ENCODE measurements around the gene HCLS1.

The HCLS1 gene

DNA sequence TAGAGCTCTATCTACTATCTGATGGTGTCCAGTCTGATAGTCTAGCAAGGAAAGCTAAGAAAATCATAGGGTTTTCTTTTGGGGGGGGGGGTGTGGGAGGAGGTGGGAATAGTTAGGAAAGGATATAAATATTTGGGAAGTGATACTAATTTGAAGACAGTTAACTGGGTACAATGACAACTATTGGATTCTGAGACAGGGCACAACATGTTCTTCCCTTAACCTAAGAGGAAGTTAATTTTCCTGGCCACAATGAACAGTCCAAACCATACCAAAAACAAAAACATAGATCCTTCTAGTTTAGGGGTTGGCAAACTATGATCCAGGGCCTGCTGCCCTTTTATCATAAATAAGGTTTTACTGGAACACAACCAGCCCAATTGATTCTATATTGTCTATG, 10.0 kb upstream of the HCLS1 start:
- ChIA-PET POLR2A (no interaction called here), CTCF (interaction anchor here (0.6 to 0.7 kb wide), 2 partner anchors 628 to 1199 kb away, joined by 3 to 4 read pairs; no protein-coding TSS in a partner anchor)
- no peak overlapping the region for H3K27ac ChIP-seq (ENCODE audit: extremely low read depth, low read depth, low read length)
- peaks cover 13 to 88% of the 10 kb centered on the region in 2 experiments for H3K36me3 ChIP-seq (ENCODE audit: control insufficient read depth in 2 of 2, insufficient read depth in 1 of 2, low read length in 2 of 2)
- no peaks in the 10 kb centered on the region for H3K9me3 ChIP-seq (ENCODE audit: control insufficient read depth, insufficient read depth, low read depth, low read length)
- H3K4me3 ChIP-seq (ENCODE audit: low read depth, low read length) = no peak overlapping the region
- TF ChIP-seq, protein P1, sequence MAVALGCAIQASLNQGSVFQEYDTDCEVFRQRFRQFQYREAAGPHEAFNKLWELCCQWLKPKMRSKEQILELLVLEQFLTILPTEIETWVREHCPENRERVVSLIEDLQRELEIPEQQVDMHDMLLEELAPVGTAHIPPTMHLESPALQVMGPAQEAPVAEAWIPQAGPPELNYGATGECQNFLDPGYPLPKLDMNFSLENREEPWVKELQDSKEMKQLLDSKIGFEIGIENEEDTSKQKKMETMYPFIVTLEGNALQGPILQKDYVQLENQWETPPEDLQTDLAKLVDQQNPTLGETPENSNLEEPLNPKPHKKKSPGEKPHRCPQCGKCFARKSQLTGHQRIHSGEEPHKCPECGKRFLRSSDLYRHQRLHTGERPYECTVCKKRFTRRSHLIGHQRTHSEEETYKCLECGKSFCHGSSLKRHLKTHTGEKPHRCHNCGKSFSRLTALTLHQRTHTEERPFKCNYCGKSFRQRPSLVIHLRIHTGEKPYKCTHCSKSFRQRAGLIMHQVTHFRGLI (tag by site-specific recombination; IDR thresholded peaks at IDR 0.05) = no peak
- TF ChIP-seq, protein P2, sequence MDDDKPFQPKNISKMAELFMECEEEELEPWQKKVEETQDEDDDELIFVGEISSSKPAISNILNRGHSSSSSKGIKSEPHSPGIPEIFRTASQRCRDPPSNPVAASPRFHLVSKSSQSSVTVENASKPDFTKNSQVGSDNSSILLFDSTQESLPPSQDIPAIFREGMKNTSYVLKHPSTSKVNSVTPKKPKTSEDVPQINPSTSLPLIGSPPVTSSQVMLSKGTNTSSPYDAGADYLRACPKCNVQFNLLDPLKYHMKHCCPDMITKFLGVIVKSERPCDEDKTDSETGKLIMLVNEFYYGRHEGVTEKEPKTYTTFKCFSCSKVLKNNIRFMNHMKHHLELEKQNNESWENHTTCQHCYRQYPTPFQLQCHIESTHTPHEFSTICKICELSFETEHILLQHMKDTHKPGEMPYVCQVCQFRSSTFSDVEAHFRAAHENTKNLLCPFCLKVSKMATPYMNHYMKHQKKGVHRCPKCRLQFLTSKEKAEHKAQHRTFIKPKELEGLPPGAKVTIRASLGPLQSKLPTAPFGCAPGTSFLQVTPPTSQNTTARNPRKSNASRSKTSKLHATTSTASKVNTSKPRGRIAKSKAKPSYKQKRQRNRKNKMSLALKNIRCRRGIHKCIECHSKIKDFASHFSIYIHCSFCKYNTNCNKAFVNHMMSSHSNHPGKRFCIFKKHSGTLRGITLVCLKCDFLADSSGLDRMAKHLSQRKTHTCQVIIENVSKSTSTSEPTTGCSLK (tag by site-specific recombination; IDR thresholded peaks at IDR 0.05) = no peak
- no peaks in the 10 kb centered on the region for H3K4me1 ChIP-seq (ENCODE audit: control insufficient read depth, insufficient read depth, low read length)

DNA sequence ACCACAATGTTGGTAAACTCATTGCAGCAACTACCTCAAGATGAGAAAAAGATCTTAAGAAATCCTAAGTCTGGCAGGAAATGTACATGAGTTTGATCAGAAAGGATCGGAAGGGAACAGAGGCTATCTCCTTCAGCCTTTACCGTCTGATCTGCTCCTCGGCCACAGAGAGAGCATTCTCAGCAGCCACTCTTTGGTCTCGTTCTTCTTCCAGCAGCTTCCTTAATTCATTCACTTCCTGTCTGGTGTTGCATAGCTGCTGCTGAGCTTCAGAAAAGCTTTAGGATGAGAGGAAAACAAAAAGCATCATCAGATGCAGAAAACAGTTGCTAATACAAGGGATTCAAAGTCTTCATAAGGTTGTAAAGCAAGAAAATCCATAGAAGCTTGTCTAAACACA, 6.6 kb upstream of the HCLS1 start:
- ChIA-PET POLR2A (no interaction called here), CTCF (interaction anchor here (0.7 kb wide), 1 partner anchor 121 kb away, joined by 6 read pairs; no protein-coding TSS in a partner anchor)
- TF ChIP-seq, protein P3, sequence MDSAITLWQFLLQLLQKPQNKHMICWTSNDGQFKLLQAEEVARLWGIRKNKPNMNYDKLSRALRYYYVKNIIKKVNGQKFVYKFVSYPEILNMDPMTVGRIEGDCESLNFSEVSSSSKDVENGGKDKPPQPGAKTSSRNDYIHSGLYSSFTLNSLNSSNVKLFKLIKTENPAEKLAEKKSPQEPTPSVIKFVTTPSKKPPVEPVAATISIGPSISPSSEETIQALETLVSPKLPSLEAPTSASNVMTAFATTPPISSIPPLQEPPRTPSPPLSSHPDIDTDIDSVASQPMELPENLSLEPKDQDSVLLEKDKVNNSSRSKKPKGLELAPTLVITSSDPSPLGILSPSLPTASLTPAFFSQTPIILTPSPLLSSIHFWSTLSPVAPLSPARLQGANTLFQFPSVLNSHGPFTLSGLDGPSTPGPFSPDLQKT (IDR thresholded peaks at IDR 0.05; ENCODE audit: borderline replicate concordance, low read depth, low read length) = no peak
- TF ChIP-seq ZNF707 (tag by site-specific recombination; IDR thresholded peaks at IDR 0.05) (no peak), ZSCAN30 (tag by site-specific recombination; IDR thresholded peaks at IDR 0.05) (no peak)
- TF ChIP-seq, protein P4, sequence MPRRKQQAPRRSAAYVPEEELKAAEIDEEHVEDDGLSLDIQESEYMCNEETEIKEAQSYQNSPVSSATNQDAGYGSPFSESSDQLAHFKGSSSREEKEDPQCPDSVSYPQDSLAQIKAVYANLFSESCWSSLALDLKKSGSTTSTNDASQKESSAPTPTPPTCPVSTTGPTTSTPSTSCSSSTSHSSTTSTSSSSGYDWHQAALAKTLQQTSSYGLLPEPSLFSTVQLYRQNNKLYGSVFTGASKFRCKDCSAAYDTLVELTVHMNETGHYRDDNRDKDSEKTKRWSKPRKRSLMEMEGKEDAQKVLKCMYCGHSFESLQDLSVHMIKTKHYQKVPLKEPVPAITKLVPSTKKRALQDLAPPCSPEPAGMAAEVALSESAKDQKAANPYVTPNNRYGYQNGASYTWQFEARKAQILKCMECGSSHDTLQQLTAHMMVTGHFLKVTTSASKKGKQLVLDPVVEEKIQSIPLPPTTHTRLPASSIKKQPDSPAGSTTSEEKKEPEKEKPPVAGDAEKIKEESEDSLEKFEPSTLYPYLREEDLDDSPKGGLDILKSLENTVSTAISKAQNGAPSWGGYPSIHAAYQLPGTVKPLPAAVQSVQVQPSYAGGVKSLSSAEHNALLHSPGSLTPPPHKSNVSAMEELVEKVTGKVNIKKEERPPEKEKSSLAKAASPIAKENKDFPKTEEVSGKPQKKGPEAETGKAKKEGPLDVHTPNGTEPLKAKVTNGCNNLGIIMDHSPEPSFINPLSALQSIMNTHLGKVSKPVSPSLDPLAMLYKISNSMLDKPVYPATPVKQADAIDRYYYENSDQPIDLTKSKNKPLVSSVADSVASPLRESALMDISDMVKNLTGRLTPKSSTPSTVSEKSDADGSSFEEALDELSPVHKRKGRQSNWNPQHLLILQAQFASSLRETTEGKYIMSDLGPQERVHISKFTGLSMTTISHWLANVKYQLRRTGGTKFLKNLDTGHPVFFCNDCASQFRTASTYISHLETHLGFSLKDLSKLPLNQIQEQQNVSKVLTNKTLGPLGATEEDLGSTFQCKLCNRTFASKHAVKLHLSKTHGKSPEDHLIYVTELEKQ (tag by site-specific recombination; IDR thresholded peaks at IDR 0.05; ENCODE audit: borderline replicate concordance) = no peak
- TF ChIP-seq, protein P5, sequence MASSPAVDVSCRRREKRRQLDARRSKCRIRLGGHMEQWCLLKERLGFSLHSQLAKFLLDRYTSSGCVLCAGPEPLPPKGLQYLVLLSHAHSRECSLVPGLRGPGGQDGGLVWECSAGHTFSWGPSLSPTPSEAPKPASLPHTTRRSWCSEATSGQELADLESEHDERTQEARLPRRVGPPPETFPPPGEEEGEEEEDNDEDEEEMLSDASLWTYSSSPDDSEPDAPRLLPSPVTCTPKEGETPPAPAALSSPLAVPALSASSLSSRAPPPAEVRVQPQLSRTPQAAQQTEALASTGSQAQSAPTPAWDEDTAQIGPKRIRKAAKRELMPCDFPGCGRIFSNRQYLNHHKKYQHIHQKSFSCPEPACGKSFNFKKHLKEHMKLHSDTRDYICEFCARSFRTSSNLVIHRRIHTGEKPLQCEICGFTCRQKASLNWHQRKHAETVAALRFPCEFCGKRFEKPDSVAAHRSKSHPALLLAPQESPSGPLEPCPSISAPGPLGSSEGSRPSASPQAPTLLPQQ (tag by site-specific recombination; IDR thresholded peaks at IDR 0.05) = no peak

DNA sequence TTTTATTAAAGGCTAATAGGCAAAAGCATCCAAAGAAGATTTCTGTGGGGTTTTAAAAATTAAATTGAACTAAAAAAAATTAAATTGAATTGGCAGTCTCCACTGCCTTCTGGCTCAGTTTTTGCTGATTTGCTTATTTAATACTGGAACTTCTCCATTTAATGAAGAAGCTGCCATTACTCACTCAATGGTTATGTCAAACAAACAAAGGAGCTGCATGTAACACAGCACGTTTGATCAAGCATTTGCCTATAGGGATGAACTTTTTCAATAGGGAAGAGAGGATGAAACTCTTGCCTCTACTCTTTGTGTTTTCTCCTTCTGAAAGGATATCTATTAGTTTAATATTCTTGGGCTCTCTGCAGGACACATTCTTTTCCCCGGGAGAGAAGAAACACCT, 4.8 kb upstream of the HCLS1 start:
- TF ChIP-seq ZNF777 (tag by site-specific recombination; IDR thresholded peaks at IDR 0.05; ENCODE audit: borderline replicate concordance) (no peak), ZNF350 (tag by site-specific recombination; IDR thresholded peaks at IDR 0.05) (no peak), ZBTB17 (tag by site-specific recombination; IDR thresholded peaks at IDR 0.05) (no peak), GFI1B (tag by site-specific recombination; IDR thresholded peaks at IDR 0.05) (no peak), GLIS1 (tag by site-specific recombination; IDR thresholded peaks at IDR 0.05) (no peak), OVOL3 (tag by site-specific recombination; IDR thresholded peaks at IDR 0.05) (no peak)
- TF ChIP-seq, protein P6, sequence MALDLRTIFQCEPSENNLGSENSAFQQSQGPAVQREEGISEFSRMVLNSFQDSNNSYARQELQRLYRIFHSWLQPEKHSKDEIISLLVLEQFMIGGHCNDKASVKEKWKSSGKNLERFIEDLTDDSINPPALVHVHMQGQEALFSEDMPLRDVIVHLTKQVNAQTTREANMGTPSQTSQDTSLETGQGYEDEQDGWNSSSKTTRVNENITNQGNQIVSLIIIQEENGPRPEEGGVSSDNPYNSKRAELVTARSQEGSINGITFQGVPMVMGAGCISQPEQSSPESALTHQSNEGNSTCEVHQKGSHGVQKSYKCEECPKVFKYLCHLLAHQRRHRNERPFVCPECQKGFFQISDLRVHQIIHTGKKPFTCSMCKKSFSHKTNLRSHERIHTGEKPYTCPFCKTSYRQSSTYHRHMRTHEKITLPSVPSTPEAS (tag by site-specific recombination; IDR thresholded peaks at IDR 0.05) = no peak
- Histone ChIP-seq H3K4me1 (ENCODE audit: control insufficient read depth, insufficient read depth, low read length) (no peaks in the 10 kb centered on the region), H3K36me3 (ENCODE audit: control insufficient read depth in 2 of 2, insufficient read depth in 1 of 2, low read length in 2 of 2) (peaks cover 4 to 85% of the 10 kb centered on the region in 2 experiments), H3K4me3 (ENCODE audit: low read depth, low read length) (no peak overlapping the region), H3K27ac (ENCODE audit: extremely low read depth, low read depth, low read length) (no peak overlapping the region), H3K9me3 (ENCODE audit: control insufficient read depth, insufficient read depth, low read depth, low read length) (no peaks in the 10 kb centered on the region)
- CTCF ChIA-PET = no interaction called here
- POLR2A ChIA-PET = no interaction called here

More for the DNA sequence above, 6.6 kb upstream of the HCLS1 start:
- Histone ChIP-seq H3K4me3 (ENCODE audit: low read depth, low read length) (no peak overlapping the region), H3K4me1 (ENCODE audit: control insufficient read depth, insufficient read depth, low read length) (no peaks in the 10 kb centered on the region), H3K9me3 (ENCODE audit: control insufficient read depth, insufficient read depth, low read depth, low read length) (no peaks in the 10 kb centered on the region), H3K27ac (ENCODE audit: extremely low read depth, low read depth, low read length) (no peak overlapping the region), H3K36me3 (ENCODE audit: control insufficient read depth in 2 of 2, insufficient read depth in 1 of 2, low read length in 2 of 2) (peaks cover 8 to 93% of the 10 kb centered on the region in 2 experiments)
